GM21786 (cell line): ENCODE data around the gene RAE1.
"Not testable (repeated sequence)": the region's sequence is repeated elsewhere in the genome, so short reads cannot be mapped to it uniquely, and the experiment has no call there.

Experiments
- ATAC-seq: cut with Tn5 transposase; IDR thresholded peaks from one replicate; pipeline ENCODE4 v1.9.1; 2021; ENCODE audit not compliant: unreplicated experiment

The RAE1 gene

GRCh38 chr20:57411406-57412283 is 60.6 kb downstream of the RAE1 start:
- ATAC-seq = no peak

DNA sequence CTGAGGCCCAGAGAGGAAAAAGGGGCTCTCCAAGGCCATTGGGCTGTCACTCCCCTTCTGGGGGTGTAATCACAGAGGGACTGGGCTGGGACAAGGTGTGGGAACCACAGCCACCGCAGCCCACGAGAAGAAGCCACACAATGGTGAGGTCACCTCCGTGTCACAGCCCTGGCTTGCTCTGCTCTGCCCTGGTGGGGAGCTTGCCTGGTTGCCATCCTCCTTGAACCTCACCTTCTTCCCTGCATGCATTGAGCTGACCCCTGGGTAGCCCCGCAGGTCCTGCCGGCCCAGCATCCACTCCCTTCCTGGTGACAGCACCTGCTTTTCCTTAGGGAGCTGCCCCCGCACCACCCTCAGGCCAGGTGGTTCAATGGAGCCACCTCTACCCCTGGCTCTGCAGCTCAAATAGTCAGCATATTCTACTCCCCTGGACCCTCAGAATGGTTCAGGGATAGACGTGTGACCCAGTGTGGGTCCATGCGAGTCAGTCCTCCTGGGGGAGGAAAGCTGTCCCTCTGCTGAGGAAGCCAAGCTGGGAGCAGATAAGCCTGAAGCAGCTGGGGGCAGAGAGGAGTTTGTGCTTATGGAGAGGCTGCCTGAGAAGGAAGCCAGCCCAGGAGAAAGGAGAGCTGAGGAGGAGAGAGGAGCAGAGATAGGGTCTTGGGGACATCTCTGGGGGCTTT is 61.4 kb downstream of the RAE1 start:
- ATAC-seq = no peak

- ATAC-seq = no peak
These were observed 62.9 kb downstream of the RAE1 start for GRCh38 chr20:57413986-57414385.

DNA sequence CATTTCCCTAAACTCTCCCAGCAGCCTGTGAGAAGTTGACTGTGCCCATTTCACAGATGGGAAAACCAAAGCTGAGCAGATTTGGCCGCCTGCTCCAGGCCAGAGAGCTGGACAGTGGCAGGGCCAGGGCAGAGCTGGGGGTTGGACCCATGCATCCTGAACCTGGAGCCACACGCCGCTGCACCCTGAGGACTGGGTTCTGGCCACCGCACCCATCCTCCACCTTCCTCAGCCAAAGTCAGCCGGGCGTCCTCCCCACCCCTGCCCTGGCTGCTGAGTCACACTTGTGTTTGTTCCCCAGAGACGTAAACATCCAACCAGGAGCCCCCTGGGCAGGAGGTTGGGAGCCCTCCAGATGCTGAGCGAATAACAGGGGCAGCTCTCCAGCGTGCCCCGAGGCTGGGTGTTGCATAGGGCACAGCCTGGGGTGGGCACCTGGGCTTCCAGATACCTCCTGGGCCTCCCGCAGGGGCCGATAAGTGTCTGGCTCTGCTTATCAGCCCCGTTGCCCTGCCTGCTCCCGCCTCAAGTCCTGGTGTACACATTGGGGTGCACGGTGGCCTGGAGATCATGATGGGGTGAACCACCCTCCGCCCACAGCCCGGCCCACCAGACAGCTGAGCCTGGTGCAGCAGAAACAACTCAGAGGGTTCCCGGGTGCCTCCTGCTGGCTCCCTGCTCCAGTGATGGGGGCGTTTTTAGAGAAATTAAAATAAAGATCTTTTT is 64.0 kb downstream of the RAE1 start:
- no peak for ATAC-seq

- no peak for ATAC-seq
These were observed 64.7 kb downstream of the RAE1 start for GRCh38 chr20:57415771-57416170.

GRCh38 chr20:57416296-57417022 is 65.4 kb downstream of the RAE1 start:
- ATAC-seq = no peak

GRCh38 chr20:57417051-57417689 is 66.1 kb downstream of the RAE1 start:
- ATAC-seq = no peak

DNA sequence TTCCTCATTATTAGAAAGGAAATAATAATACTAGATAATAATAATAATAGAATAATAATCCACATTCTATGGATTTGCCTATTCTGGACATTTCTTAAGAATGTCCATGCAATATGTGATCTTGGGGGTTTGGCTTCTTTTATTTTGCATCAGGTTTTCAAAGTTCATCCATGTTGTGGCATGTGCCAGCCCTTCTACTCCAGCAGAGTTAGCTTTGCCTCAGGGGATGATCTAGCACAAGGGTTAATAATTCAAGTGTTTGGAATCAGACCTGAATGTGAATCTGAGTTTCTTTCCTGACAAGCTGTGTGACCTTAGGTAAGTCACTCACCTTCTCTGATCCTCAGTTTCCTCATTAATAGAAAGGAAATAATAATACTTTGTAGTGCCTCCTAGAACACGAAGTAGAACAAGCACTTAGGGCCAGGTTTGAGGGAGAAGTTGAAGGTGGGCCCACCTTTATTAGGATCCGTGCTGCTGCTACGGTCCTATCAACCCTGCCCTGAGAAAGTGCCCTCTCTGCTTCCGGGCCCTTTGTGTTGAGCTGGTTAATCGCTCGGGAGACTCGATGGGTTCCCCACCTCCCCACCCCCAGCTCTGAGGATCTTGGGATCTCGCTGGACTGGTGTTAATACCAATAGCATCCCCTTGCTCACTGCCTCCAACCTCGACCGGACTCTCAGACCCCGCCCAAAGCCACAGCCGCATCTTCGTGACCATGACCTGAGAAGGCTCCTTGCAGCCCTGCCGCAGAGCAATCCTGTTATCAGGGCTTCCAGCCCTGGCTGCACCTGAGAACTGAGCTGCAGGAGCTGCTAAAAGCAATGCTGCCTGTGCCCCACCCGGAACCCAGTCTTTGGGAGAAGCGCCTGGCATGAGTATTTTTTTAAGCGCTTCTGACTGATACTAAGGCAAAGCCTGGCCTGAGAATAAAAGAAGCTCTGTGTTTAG is 67.0 kb downstream of the RAE1 start:
- ATAC-seq = no peak

DNA sequence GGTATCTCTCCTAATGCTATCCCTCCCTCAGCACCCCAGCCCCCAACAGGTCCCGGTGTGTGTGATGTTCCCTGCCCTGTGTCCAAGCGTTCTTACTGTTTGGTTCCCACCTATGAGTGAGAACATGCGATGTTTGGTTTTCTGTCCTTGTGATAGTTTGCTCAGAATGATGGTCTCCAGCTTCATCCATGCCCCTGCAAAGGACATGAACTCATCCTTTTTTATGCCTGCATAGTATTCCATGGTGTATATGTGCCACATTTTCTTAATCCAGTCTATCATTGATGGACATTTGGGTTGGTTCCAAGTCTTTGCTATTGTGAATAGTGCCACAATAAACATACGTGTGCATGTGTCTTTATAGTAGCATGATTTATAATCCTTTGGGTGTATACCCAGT is 68.4 kb downstream of the RAE1 start:
- ATAC-seq = not testable (repeated sequence)

GRCh38 chr20:57420571-57421252 is 69.7 kb downstream of the RAE1 start:
- ATAC-seq = no peak

DNA sequence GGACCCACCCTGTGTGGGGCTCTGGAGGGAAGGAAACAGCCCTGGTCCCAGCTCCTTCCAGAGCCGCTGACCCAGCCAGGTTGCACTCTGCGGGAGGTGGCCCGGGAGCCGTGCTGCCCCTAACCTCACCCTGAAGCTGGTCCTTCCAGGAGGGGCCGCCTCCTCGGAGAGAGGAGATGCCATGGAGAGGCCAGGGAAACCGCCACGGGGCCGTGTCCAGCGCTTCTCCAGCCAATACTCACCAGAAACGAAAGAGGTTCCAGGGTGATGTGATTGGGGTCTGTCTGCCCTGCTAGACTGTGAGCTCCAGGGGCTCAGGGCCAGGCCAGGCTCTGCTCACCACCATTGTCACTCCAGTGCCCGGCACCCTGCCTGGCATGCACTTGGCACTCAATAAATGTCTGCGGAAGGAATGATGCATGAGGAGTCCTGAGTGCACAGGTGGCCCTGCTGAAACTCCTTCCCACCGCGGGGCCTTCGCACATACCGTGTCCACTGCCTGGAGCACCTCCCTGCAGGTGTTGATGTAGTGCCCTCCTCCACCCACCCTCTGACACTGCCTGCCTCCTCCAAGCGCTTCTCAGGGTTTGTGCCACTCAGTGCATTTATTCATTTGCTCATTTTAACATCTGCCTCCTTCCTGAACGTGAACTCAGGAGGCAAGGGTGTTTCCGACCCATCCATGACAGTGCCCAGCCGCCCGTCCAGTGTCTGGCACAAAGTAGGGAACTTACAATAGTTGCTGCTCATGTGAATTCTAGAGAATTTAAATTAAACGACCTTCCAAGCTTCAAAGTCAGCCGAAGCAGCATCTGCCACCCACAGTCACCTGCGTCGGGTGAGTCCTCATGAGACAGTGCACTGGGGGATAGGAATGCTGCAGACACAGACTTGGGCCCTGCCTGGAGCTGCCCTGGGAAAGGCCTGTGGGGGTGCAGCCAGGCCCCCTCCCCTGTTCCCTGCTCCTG is 70.5 kb downstream of the RAE1 start:
- ATAC-seq = no peak

DNA sequence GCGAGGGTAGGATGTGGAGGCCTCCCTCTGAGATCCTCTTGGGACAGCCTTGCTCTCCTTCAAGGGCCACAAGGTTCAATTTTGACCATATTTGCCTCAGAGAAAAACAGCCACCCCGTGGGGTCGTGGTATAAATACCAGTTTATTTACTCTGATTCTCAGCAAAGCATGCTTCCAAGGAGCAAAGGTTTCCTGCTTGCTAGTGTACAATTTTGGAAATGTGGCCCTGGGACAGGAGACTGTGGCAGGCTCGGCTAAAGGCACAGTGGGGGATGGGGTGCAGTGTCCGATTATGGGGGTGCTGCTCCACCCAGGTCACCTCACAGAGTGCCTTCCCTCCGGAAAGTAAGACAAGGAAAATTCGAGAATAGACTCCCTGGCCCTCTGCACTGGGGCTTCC is 71.2 kb downstream of the RAE1 start:
- no peak for ATAC-seq

DNA sequence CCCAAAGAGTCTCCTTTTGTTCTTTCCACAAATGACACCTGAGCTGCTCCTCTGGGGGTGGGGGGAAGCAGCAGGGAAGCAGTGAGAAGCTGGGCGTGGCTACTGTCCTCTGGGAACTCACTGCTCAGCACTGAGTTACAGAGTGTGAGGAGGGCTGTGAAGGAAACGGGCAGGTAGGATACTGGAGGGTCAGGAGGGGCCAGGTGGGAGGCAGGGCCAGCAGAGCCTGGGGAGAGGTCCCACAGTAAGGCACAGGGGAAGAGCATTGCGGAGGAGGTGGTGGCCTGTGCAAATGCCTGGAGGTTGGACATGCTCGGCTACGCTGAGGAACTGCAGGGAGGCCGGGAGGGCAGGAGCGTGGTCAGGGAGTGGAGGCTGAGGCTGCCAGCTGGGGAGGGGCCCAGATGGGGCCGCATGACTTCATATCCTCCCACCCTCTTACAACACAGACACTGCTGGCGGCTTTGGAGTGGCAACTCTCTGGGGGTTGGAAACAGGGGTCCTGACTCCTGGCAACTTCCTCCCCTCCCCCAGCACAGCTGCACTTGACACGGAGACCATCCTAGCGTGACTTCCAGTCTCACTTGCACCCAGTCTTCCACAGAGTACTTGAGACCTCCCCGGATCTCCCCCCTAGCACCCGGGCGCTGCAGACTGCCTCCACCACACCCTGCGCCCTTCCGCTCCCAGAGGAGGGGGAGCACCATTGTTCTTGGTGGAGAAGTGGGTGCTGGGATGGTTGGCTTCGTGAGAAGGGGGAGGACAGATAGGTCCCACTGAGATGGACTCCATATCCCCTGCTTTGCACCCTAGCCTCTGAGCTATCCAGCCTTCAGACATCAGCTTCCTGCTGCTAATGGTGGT is 74.3 kb downstream of the RAE1 start:
- ATAC-seq = no peak

DNA sequence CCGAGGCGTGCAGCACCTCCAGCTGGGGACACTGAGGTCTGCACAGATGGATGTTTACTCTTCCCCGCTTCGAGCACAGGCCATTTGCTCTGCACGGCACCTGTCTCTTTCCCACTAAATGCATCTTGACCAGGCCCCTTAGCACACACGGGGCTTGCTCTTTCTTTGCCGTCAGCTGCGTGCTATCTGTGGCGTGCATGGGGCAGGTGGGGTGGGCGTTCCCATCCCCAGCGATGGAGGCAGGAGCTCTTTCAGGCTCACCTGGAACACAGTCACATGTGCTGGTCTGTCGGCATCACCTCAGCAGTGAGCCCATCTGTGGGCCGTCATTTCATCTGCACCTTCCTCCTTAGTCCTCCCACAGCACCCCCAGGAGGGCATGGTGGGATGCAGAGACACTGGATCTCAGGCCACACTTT is 75.2 kb downstream of the RAE1 start:
- ATAC-seq = no peak

DNA sequence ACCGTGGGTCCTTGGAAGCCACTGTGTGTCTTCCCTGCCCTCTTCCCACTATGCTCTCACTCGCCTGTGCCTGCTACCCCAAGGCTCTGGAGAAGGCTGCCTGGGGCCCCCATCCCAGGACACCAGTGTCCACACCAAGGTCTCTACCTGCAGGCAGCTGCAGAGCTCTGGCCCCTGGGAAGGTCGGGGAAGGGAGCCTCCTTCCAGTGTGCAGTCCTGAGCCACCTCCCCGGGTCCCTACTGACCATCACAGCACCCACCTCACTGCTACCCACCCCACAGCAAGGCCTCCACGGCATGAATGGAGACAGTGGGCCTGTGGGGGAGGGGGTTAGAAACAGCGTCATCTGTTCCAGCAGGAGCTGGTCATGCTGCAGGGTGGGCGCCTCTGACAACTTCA is 75.8 kb downstream of the RAE1 start:
- ATAC-seq = no peak

DNA sequence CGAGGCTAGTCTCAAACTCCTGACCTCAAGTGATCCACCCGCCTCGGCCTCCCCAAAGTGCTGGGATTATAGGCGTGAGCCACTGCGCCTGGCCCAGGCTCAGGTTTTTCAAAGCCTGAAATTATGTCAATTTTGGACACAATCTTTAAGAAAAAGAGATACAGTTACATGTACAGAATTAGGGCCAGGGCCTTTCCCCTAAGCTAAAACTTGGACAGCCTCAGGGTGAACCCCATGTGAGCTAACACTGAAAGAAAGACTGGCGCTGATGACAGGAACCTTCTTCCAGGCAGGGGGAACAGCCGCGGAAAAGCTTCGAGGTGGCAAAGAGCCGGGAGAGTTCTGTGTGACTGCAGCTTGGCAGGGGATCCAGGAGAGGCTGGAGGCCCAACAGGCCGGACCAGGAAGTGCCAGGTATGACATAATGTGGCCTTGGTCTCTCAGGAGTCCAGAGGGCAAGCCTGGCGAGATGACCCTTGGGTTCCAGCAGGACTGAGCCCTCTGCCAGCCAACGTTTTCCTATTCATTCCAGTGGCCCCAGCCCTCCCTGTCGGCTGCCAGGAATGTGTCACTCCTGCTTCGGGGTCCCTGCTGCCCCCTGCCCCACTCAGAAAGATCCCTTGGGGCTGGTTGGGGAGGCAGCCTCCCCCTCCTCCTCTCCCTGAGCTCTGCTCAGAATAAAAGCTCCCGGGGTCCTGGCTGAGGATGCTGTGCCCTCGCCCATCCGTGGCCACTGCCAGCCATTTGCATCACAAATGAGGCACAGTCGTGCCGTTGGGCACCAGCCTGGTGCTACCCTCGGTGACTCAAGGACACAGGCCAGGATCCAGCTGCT is 77.5 kb downstream of the RAE1 start:
- no peak for ATAC-seq
